Spleen (tissue), 11 donors: ENCODE results near the gene NR5A1. TPM values are rescaled to one million over a fixed set of nuclear protein-coding genes. Genes with fewer than 3 reads are reported as not detected.
A peak's percentile ranks its signal among the peaks of the same experiment; 100 is the strongest.

Source experiments
- DNase-seq: peaks from one replicate; pipeline ENCODE4 v3.0.0-alpha.2; 2020
- H3K27ac ChIP-seq, 8 donors: fragments of 200-600 bp; sonication (generic) in 7 of 8; 1 replicate in 4 of 8; 2 replicates in 4 of 8; pipeline versions ENCODE4 v1.5.0 to v1.8.0; 2016 to 2021; ENCODE audit warnings: inconsistent platforms in 4 of 8, mild to moderate bottlenecking in 4 of 8, moderate library complexity in 1 of 8
- H3K27me3 ChIP-seq, 7 donors: fragments of 200-600 bp; sonication (generic) in 6 of 7; replicated peaks in 1 of 7; 1 replicate in 4 of 7; 2 replicates in 3 of 7; pipeline versions ENCODE4 v1.5.0 to v1.8.0; 2016 to 2021; ENCODE audit warnings: inconsistent platforms in 3 of 7, mild to moderate bottlenecking in 1 of 7
- H3K36me3 ChIP-seq, 6 donors: fragments of 200-600 bp; sonication (generic) in 5 of 6; 1 replicate in 4 of 6; 2 replicates in 2 of 6; pipeline versions ENCODE4 v1.5.0 to v1.8.0; 2016 to 2021; ENCODE audit warnings: inconsistent platforms in 2 of 6
- H3K4me1 ChIP-seq, 6 donors: fragments of 200-600 bp; sonication (generic) in 5 of 6; 1 replicate in 3 of 6; 2 replicates in 3 of 6; pipeline versions ENCODE4 v1.5.0 to v1.8.0; 2016 to 2021; ENCODE audit warnings: inconsistent platforms in 3 of 6
- H3K4me3 ChIP-seq, 8 donors: fragments of 200-600 bp; sonication (generic) in 7 of 8; 1 replicate in 4 of 8; 2 replicates in 4 of 8; pipeline versions ENCODE4 v1.5.0 to v1.8.0; 2016 to 2021; ENCODE audit warnings: inconsistent platforms in 4 of 8, mild to moderate bottlenecking in 4 of 8, moderate library complexity in 2 of 8
- H3K9me3 ChIP-seq, 8 donors: fragments of 200-600 bp; sonication (generic) in 7 of 8; 1 replicate in 4 of 8; 2 replicates in 4 of 8; pipeline versions ENCODE4 v1.5.0 to v1.8.0; 2016 to 2021; ENCODE audit warnings: inconsistent platforms in 4 of 8
- CTCF ChIP-seq, 11 experiments: fragments of 200-600 bp in 7 of 11; fragments of 450-650 bp in 4 of 11; sonication (generic) in 4 of 11; IDR thresholded peaks in 8 of 11; conservative IDR thresholded peaks in 3 of 11; 1 replicate in 7 of 11; 2 replicates in 4 of 11; pipeline versions ENCODE4 v1.4.0 to v1.8.0; 2016 to 2021; ENCODE audit warnings: antibody characterized with exemption in 11 of 11, inconsistent platforms in 4 of 11, mild to moderate bottlenecking in 1 of 11
- POLR2A ChIP-seq, 3 donors: fragments of 450-650 bp; IDR thresholded peaks; one replicate each; pipeline ENCODE4 v1.5.1; 2017; ENCODE audit warnings: antibody characterized with exemption in 3 of 3, mild to moderate bottlenecking in 1 of 3
- POLR2AphosphoS5 ChIP-seq, 3 donors: sonication (generic); formaldehyde crosslinking; IDR thresholded peaks; one replicate each; pipeline ENCODE4 v1.5.1; 2017; ENCODE audit warnings: antibody characterized with exemption in 3 of 3
- WGBS, 5 donors: extraction: QIAGEN DNeasy Blood & Tissue Kit in 3 of 5; methylation state at CpG; one replicate each; pipeline versions ENCODE4 v1.1.5 to v1.1.7; 2013 to 2018; 5-methylcytosine and 5-hydroxymethylcytosine counted together
- intact Hi-C: fragments of 100-400 bp; cut with DNase I; formaldehyde crosslinking; loops from one replicate; pipeline ENCODE4 v1.15.0; 2023; ENCODE audit warnings: low total_unique reads
- polyA plus RNA-seq, 3 donors: library from polyadenylated mRNA; stranded (reverse); fragments of 200-250 nt; gene quantifications; one replicate each; pipeline ENCODE4 v1.2.1, GENCODE V29; 2013
- total RNA-seq, 7 donors: library from RNA; depleted of rRNA in 3 of 7; stranded (reverse); fragments of >200 nt in 3 of 7; fragmentation: NEBNext Ultra II Directional in 4 of 7; extraction: Animal tissue kit (Norgen Biotek cat#: 25700) in 4 of 7; gene quantifications; one replicate each; pipeline versions ENCODE4 v1.1.0 to v1.2.1, GENCODE V29; 2016 to 2021
- donor health status: healthy with polysubstance abuse.
- donor health status: DM: no; HTN: no; CAD: no; lungs with moderate emphysema.
- donor health status: DM: no; HTN: no; CAD: no.
- donor health status: Bipolar disorder and iron deficiency.
- donor health status: healthy.
- donor health status: DM: no; HTN: no; CAD: no.
- donor health status: DM: yes; HTN: yes; CAD: no.

Gene NR5A1
- total and polyA plus RNA-seq, 10 donors = 46.5 to 378 (median 193) TPM

- Histone ChIP-seq H3K4me3 (peak overlapping the region in 3 of 8 donors; percentile 4 to 76 (median 67)), H3K4me1 (peaks cover 2 to 91% (median 47%) of the 10 kb centered on the region in 6 donors), H3K27ac (peak overlapping the region in 6 of 8 donors; percentile 38 to 89 (median 76)), H3K36me3 (peaks cover 0 to 22% (median 0%) of the 10 kb centered on the region in 6 donors), H3K27me3 (peaks cover 0 to 26% (median 0%) of the 10 kb centered on the region in 7 donors), H3K9me3 (no peaks in the 10 kb centered on the region)
- no peak for TF ChIP-seq POLR2AphosphoS5 (IDR thresholded peaks at IDR 0.05)
- TF ChIP-seq CTCF (IDR thresholded peaks at IDR 0.05 in 8 of 11, conservative IDR thresholded peaks at IDR 0.05 in 3 of 11) = no peak
- TF ChIP-seq POLR2A (IDR thresholded peaks at IDR 0.05) = no peak
- intact Hi-C loops = loop anchor here (10.0 kb wide), 1 partner anchor 71 kb away; no protein-coding TSS in a partner anchor
- WGBS, 5 donors = 21 to 43% (median 26%) methylated on average over 2 to 3 of the region's 3 CpGs
- no peak for DNase-seq
Observed at GRCh38 chr9:124496075-124496449, 11.1 kb downstream of the NR5A1 start.

GRCh38 chr9:124495126-124496074, 11.8 kb downstream of the NR5A1 start:
- no peak for TF ChIP-seq POLR2A (IDR thresholded peaks at IDR 0.05)
- peak in 2 of 3 donors; percentile 49 to 52 for TF ChIP-seq POLR2AphosphoS5 (IDR thresholded peaks at IDR 0.05)
- Histone ChIP-seq H3K9me3 (no peaks in the 10 kb centered on the region), H3K27me3 (peaks cover 0 to 23% (median 0%) of the 10 kb centered on the region in 7 donors), H3K4me3 (peak overlapping the region in 2 of 8 donors; percentile 67 to 76), H3K27ac (peak overlapping the region in 7 of 8 donors; percentile 19 to 89 (median 71)), H3K4me1 (peaks cover 2 to 92% (median 49%) of the 10 kb centered on the region in 6 donors), H3K36me3 (peaks cover 0 to 26% (median 0%) of the 10 kb centered on the region in 6 donors)
- WGBS, 5 donors = 49 to 64% (median 55%) methylated on average over 20 to 31 of the region's 31 CpGs
- no peak for DNase-seq
- intact Hi-C loops = loop anchor here (10.0 kb wide), 1 partner anchor 71 kb away; no protein-coding TSS in a partner anchor

GRCh38 chr9:124493794-124494479, 13.3 kb downstream of the NR5A1 start:
- Histone ChIP-seq H3K36me3 (peaks cover 0 to 21% (median 0%) of the 10 kb centered on the region in 6 donors), H3K27ac (peak overlapping the region in 5 of 8 donors; percentile 70 to 89 (median 81)), H3K4me3 (peak overlapping the region in 1 of 8 donors; percentile 76), H3K9me3 (no peaks in the 10 kb centered on the region), H3K4me1 (peaks cover 2 to 91% (median 50%) of the 10 kb centered on the region in 6 donors), H3K27me3 (peaks cover 0 to 24% (median 0%) of the 10 kb centered on the region in 7 donors)
- intact Hi-C loops = loop anchor here (10.0 kb wide), 1 partner anchor 69 kb away; no protein-coding TSS in a partner anchor
- TF ChIP-seq POLR2A (IDR thresholded peaks at IDR 0.05) = no peak
- no peak for TF ChIP-seq CTCF (IDR thresholded peaks at IDR 0.05 in 8 of 11, conservative IDR thresholded peaks at IDR 0.05 in 3 of 11)
- peak; percentile 30 to 71 (median 54) for TF ChIP-seq POLR2AphosphoS5 (IDR thresholded peaks at IDR 0.05)
- DNase-seq = no peak
- WGBS, 5 donors = 62 to 78% (median 70%) methylated on average over 8 to 18 of the region's 18 CpGs

- H3K4me3 ChIP-seq = peak overlapping the region in 1 of 8 donors; percentile 4
- DNase-seq = no peak
- TF ChIP-seq POLR2AphosphoS5 (IDR thresholded peaks at IDR 0.05) (no peak), CTCF (IDR thresholded peaks at IDR 0.05 in 8 of 11, conservative IDR thresholded peaks at IDR 0.05 in 3 of 11) (no peak), POLR2A (IDR thresholded peaks at IDR 0.05) (no peak)
- no peaks in the 10 kb centered on the region for H3K9me3 ChIP-seq
- peak overlapping the region in 5 of 8 donors; percentile 70 to 89 (median 81) for H3K27ac ChIP-seq
- peaks cover 0 to 21% (median 0%) of the 10 kb centered on the region in 6 donors for H3K36me3 ChIP-seq
- intact Hi-C loops = loop anchor here (10.0 kb wide), 1 partner anchor 68 kb away; no protein-coding TSS in a partner anchor
- peaks cover 2 to 91% (median 50%) of the 10 kb centered on the region in 6 donors for H3K4me1 ChIP-seq
- H3K27me3 ChIP-seq = peaks cover 0 to 21% (median 0%) of the 10 kb centered on the region in 7 donors
- 75 to 80% (median 77%) methylated on average over 4 of the region's 4 CpGs for WGBS, 5 donors
Observed at GRCh38 chr9:124493218-124493617, 14.0 kb downstream of the NR5A1 start.
